NCI-H146 (cell line): Measurements from ENCODE around the gene DNASE2.

Experiments used
- DNase-seq: peaks from one replicate; lab custom pipeline; 2025; lab: John Stamatoyannopoulos, UW

The DNASE2 gene

GRCh38 chr19:12833738-12834565, 47.3 kb downstream of the DNASE2 start:
- peak; percentile 90 for DNase-seq

GRCh38 chr19:12833418-12833737, 47.9 kb downstream of the DNASE2 start:
- DNase-seq, result no peak

- peak; percentile 41 for DNase-seq
Observed at GRCh38 chr19:12828494-12828893, 52.8 kb downstream of the DNASE2 start.

- DNase-seq, result peak; percentile 76
Observed at GRCh38 chr19:12825254-12826131, 55.8 kb downstream of the DNASE2 start.
